Natural killer cell (primary cell): Measurements from ENCODE around the gene SLC6A17. TPM values are rescaled to one million over a fixed set of nuclear protein-coding genes. Genes with fewer than 3 reads are reported as not detected.

Experiments used
- ATAC-seq, 3 donors: fragments of 150-1000 bp in 2 of 3; fragments of 200-7000 bp in 1 of 3; cut with Tn5 transposase; 1 replicate in 1 of 3; 2 replicates in 2 of 3; pipeline ENCODE4 v1.10.0; 2021; ENCODE audit warnings: mild to moderate bottlenecking in 2 of 3, moderate library complexity in 2 of 3
- DNase-seq, 2 donors: peaks; one replicate each; pipeline versions ENCODE4 v3.0.0 to v3.0.0-alpha.2; 2013 to 2021; ENCODE audit warnings: mixed read lengths in 1 of 2
- H3K27ac ChIP-seq: one replicate; pipeline ENCODE4 v1.5.1; 2013; ENCODE audit warnings: mild to moderate bottlenecking, low read length
- H3K27me3 ChIP-seq: one replicate; pipeline ENCODE4 v1.6.1; 2013; ENCODE audit warnings: low read length; ENCODE audit not compliant: control insufficient read depth, insufficient read depth
- H3K36me3 ChIP-seq: one replicate; pipeline ENCODE4 v1.6.1; 2013; ENCODE audit warnings: low read length; ENCODE audit not compliant: control insufficient read depth, insufficient read depth
- H3K4me1 ChIP-seq: one replicate; pipeline ENCODE4 v1.6.1; 2013; ENCODE audit warnings: low read length; ENCODE audit not compliant: control insufficient read depth, insufficient read depth
- H3K4me3 ChIP-seq: one replicate; pipeline ENCODE4 v1.5.1; 2013; ENCODE audit warnings: low read length
- H3K9me3 ChIP-seq: one replicate; pipeline ENCODE4 v1.6.1; 2013; ENCODE audit warnings: low read length; ENCODE audit not compliant: control insufficient read depth, insufficient read depth
- H3K27ac Mint-ChIP-seq, 2 donors: one replicate each; pipeline ENCODE4 v1.8.0; 2022; ENCODE audit warnings: mild to moderate bottlenecking in 2 of 2, mixed read lengths in 2 of 2, moderate library complexity in 1 of 2
- H3K27me3 Mint-ChIP-seq, 2 donors: one replicate each; pipeline ENCODE4 v1.8.0; 2022; ENCODE audit warnings: low read depth in 2 of 2, mixed read lengths in 2 of 2
- H3K36me3 Mint-ChIP-seq: one replicate; pipeline ENCODE4 v1.8.0; 2022; ENCODE audit warnings: mixed read lengths
- H3K4me1 Mint-ChIP-seq, 2 donors: one replicate each; pipeline ENCODE4 v1.8.0; 2022; ENCODE audit warnings: mixed read lengths in 2 of 2
- H3K4me3 Mint-ChIP-seq: one replicate; pipeline ENCODE4 v1.8.0; 2022; ENCODE audit warnings: mild to moderate bottlenecking, moderate library complexity, mixed read lengths
- H3K9me3 Mint-ChIP-seq, 2 donors: one replicate each; pipeline ENCODE4 v1.8.0; 2022; ENCODE audit warnings: mixed read lengths in 2 of 2
- CTCF ChIP-seq: fragments of 200-600 bp; IDR thresholded peaks from one replicate; pipeline ENCODE4 v1.8.0; 2022; ENCODE audit warnings: antibody characterized with exemption
- WGBS: methylation state at CpG from one replicate; pipeline ENCODE4 v1.1.7; 2013; ENCODE audit warnings: missing lambda C conversion rate; ENCODE audit not compliant: insufficient coverage; 5-methylcytosine and 5-hydroxymethylcytosine counted together
- intact Hi-C: fragments of 100-400 bp; cut with micrococcal nuclease; formaldehyde crosslinking; loops from one replicate; pipeline ENCODE4 v1.14.2; 2022
- total RNA-seq, 4 donors: library from RNA; stranded (reverse); fragments of 120-200 nt in 1 of 4; gene quantifications; one replicate each; pipeline versions ENCODE4 v1.2.3 to v1.2.4, GENCODE V29; 2013 to 2022

Gene SLC6A17
- total RNA-seq, 3 donors from 2014 or later (not counting 1 experiment from before 2014, with no cell fraction given), result not detected

GRCh38 chr1:110211496-110212168, 61.3 kb downstream of the SLC6A17 start:
- Histone ChIP-seq H3K27ac (no peak overlapping the region), H3K36me3 (no peaks in the 10 kb centered on the region), H3K27me3 (peaks cover 5% of the 10 kb centered on the region), H3K4me1 (peaks cover 28% of the 10 kb centered on the region), H3K9me3 (no peaks in the 10 kb centered on the region), H3K4me3 (peak overlapping the region; percentile 52)
- DNase-seq (peak; percentile 27 to 62), ATAC-seq (no peak)
- TF ChIP-seq CTCF, result no peak
- H3K27ac Mint-ChIP-seq, result peak overlapping the region; percentile 56 to 82
- peak overlapping the region; percentile 92 for H3K4me3 Mint-ChIP-seq
- WGBS, result 15% methylated on average over 81 of the region's 81 CpGs
- H3K27me3 Mint-ChIP-seq, result peaks cover 0 to 9% of the 10 kb centered on the region in 2 donors
- intact Hi-C loops, result no loop called here
- H3K36me3 Mint-ChIP-seq, result no peaks in the 10 kb centered on the region
- H3K4me1 Mint-ChIP-seq, result peaks cover 8 to 35% of the 10 kb centered on the region in 2 donors
- H3K9me3 Mint-ChIP-seq, result no peaks in the 10 kb centered on the region

- Mint-ChIP-seq H3K27ac (peak overlapping the region in 1 of 2 donors; percentile 45), H3K36me3 (no peaks in the 10 kb centered on the region), H3K4me1 (peaks cover 8 to 32% of the 10 kb centered on the region in 2 donors), H3K9me3 (no peaks in the 10 kb centered on the region), H3K27me3 (peaks cover 0 to 9% of the 10 kb centered on the region in 2 donors), H3K4me3 (peak overlapping the region; percentile 81)
- intact Hi-C loops, result no loop called here
- no peak for TF ChIP-seq CTCF
- Histone ChIP-seq H3K27me3 (peaks cover 5% of the 10 kb centered on the region), H3K27ac (no peak overlapping the region), H3K4me3 (no peak overlapping the region), H3K9me3 (no peaks in the 10 kb centered on the region), H3K36me3 (no peaks in the 10 kb centered on the region), H3K4me1 (peaks cover 24% of the 10 kb centered on the region)
- DNase-seq (peak in 1 of 2 donors; percentile 36), ATAC-seq (no peak)
- WGBS, result 52% methylated on average over 15 of the region's 20 CpGs
Observed at GRCh38 chr1:110212169-110213142, 62.2 kb downstream of the SLC6A17 start.

DNA sequence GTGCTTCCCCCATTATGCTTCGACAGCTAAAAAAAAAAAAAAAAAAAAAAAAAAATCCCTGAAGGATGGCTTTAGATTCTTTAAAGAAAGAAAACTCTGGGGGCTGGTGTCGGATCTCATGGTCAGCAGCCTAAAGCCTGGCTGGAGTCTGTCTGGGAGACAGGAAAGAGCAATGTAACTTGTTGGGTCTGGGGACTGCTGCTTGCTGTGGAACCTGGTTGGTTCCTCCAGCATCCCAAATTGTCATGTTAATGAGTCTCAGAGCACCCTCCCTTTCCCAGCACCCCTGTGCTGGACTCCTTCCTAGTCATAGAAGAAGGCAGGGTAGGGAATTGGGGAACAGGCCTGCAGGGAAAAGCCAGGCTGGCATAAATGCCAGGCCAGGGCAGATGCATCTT, 62.8 kb downstream of the SLC6A17 start:
- WGBS, result 100% methylated on average over 1 of the region's 2 CpGs
- H3K27ac Mint-ChIP-seq, result no peak overlapping the region

More for the DNA sequence above, 62.8 kb downstream of the SLC6A17 start:
- peaks cover 5% of the 10 kb centered on the region for H3K27me3 ChIP-seq
- Mint-ChIP-seq H3K4me3 (no peak overlapping the region), H3K27me3 (peaks cover 0 to 9% of the 10 kb centered on the region in 2 donors), H3K9me3 (no peaks in the 10 kb centered on the region), H3K4me1 (peaks cover 8 to 27% of the 10 kb centered on the region in 2 donors), H3K36me3 (no peaks in the 10 kb centered on the region)
- ATAC-seq, result no peak
- intact Hi-C loops, result no loop called here
- no peak overlapping the region for H3K4me3 ChIP-seq
- DNase-seq, result no peak
- no peaks in the 10 kb centered on the region for H3K36me3 ChIP-seq
- no peaks in the 10 kb centered on the region for H3K9me3 ChIP-seq
- TF ChIP-seq CTCF, result no peak
- H3K4me1 ChIP-seq, result peaks cover 22% of the 10 kb centered on the region
- H3K27ac ChIP-seq, result no peak overlapping the region
